Frontal cortex (tissue), 4 donors: Measurements from ENCODE around the gene ZNF641. TPM values are rescaled to one million over a fixed set of nuclear protein-coding genes. Genes with fewer than 3 reads are reported as not detected.

Experiments
- DNase-seq, 2 donors: peaks; one replicate each; pipeline ENCODE4 v3.0.0; 2012; ENCODE audit warnings: low spot score in 2 of 2
- FAIRE-seq: peaks from 2 replicates; lab custom pipeline; 2012; peaks lifted over from hg19 to GRCh38; lab: Jason Lieb, UNC
- total RNA-seq: library from RNA; depleted of rRNA; stranded (reverse); fragments of >200 nt; gene quantifications from one replicate; pipeline ENCODE4 v1.2.3, GENCODE V29; 2014
- donor health status: control.
- donor health status: control.
- donor health status: control.

Gene ZNF641
- 33.4 TPM for total RNA-seq

- FAIRE-seq, result no peak
These were observed at the start of gene ZNF641 for GRCh38 chr12:48350249-48351021. ZNF641 (minus strand) TSS chr12:48350919; CDS start chr12:48348090, 2,829 bp downstream.

GRCh38 chr12:48390026-48390425 lies 39.3 kb upstream of the ZNF641 start:
- DNase-seq, result no peak
- no peak for FAIRE-seq

More at GRCh38 chr12:48350249-48351021, at the start of gene ZNF641:
- DNase-seq, result peak; percentile 82 to 83

- FAIRE-seq, result no peak
- DNase-seq, result no peak
These were observed 38.7 kb upstream of the ZNF641 start for GRCh38 chr12:48389409-48389808.

- FAIRE-seq (no peak), DNase-seq (no peak)
These were observed 38.2 kb upstream of the ZNF641 start for GRCh38 chr12:48388938-48389337.

GRCh38 chr12:48388460-48388859 lies 37.7 kb upstream of the ZNF641 start:
- FAIRE-seq, result no peak
- DNase-seq, result no peak

GRCh38 chr12:48380596-48380995 lies 29.9 kb upstream of the ZNF641 start:
- FAIRE-seq (no peak), DNase-seq (no peak)

- FAIRE-seq, result no peak
These were observed 29.1 kb upstream of the ZNF641 start for GRCh38 chr12:48379794-48380193.

GRCh38 chr12:48377646-48378045 lies 26.9 kb upstream of the ZNF641 start:
- FAIRE-seq (no peak), DNase-seq (no peak)

More at GRCh38 chr12:48379794-48380193, 29.1 kb upstream of the ZNF641 start:
- no peak for DNase-seq

GRCh38 chr12:48374164-48374563 lies 23.4 kb upstream of the ZNF641 start:
- DNase-seq (no peak), FAIRE-seq (no peak)

GRCh38 chr12:48366131-48366530 lies 15.4 kb upstream of the ZNF641 start:
- DNase-seq (no peak), FAIRE-seq (no peak)

GRCh38 chr12:48361664-48362339 lies 11.1 kb upstream of the ZNF641 start:
- no peak for DNase-seq
- no peak for FAIRE-seq

- no peak for DNase-seq
- no peak for FAIRE-seq
These were observed 8.3 kb upstream of the ZNF641 start for GRCh38 chr12:48358937-48359513.

GRCh38 chr12:48356041-48356768 lies 5.5 kb upstream of the ZNF641 start:
- DNase-seq (no peak), FAIRE-seq (no peak)

- FAIRE-seq, result no peak
- no peak for DNase-seq
These were observed 1.5 kb upstream of the ZNF641 start for GRCh38 chr12:48352157-48352760.

- DNase-seq (no peak), FAIRE-seq (no peak)
These were observed 446 bp upstream of the ZNF641 start for GRCh38 chr12:48351022-48351708.

GRCh38 chr12:48349471-48349870 lies 1.2 kb downstream of the ZNF641 start:
- FAIRE-seq (no peak), DNase-seq (no peak)

- DNase-seq (no peak), FAIRE-seq (no peak)
These were observed 7.7 kb downstream of the ZNF641 start for GRCh38 chr12:48342980-48343379.

GRCh38 chr12:48340943-48341342 lies 9.8 kb downstream of the ZNF641 start:
- DNase-seq (no peak), FAIRE-seq (no peak)

GRCh38 chr12:48339442-48340117 lies 11.1 kb downstream of the ZNF641 start:
- FAIRE-seq (no peak), DNase-seq (no peak)
